Measurements from ENCODE around the gene UIMC1. TPM values are rescaled to one million over a fixed set of nuclear protein-coding genes. Genes with fewer than 3 reads are reported as not detected.

Gene UIMC1
- total and polyA plus RNA-seq, 2 of the 4 experiments (the other 2 are of a cell fraction) = 19.5 to 27.6 TPM

DNA sequence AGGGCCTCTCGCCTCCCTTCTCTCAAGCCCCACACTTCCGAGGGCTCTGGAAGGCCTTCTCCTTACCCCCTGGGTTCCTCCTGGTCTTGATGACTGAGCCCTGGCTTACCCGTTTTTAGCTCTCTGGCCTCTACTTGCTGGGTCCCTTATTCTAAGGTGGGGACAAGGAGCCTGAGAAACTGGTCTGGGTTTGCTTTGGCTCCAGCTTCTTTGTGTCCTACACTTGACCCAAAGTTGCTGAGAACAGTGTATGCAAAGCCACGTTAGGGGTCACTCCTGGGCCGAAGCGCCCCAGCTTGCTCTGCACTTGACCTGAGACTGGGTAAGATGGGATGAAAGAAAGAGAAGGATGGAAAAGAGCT, 16.7 kb upstream of the UIMC1 start:
- Histone ChIP-seq H3K14ac (replicated peaks; ENCODE audit: low read depth, low read length) (peak overlapping the region; percentile 64; the same call in 1 of the 2 replicates), H3K4ac (ENCODE audit: low read depth, low read length) (peak overlapping the region; percentile 85), H3K4me1 (ENCODE audit: control insufficient read depth, insufficient read depth, low read length) (peaks cover 9% of the 10 kb centered on the region), H3K18ac (ENCODE audit: low read depth, low read length) (peak overlapping the region; percentile 31; the same call in 1 of the 2 replicates), H3K4me3 (ENCODE audit: insufficient read depth, low read depth, low read length) (peak overlapping the region; percentile 93), H3K56ac (ENCODE audit: extremely low read depth, insufficient read depth, low read length) (peak overlapping the region; percentile 74), H2AK5ac (ENCODE audit: low read depth, low read length) (peak overlapping the region; percentile 84), H2BK20ac (ENCODE audit: low read depth, low read length) (no peak overlapping the region), H3K23ac (ENCODE audit: low read depth, low read length) (peak overlapping the region; percentile 97), H2AFZ (replicated peaks; ENCODE audit: low read length, poor library complexity) (peak overlapping the region; percentile 98), H2BK120ac (ENCODE audit: low read depth, low read length) (no peak overlapping the region), H3K36me3 (ENCODE audit: control insufficient read depth, insufficient read depth, low read length) (peaks cover 1% of the 10 kb centered on the region), H3K9ac (ENCODE audit: low read depth, low read length) (peak overlapping the region; percentile 95), H2BK5ac (ENCODE audit: low read depth, low read length, poor library complexity, severe bottlenecking) (peak overlapping the region; percentile 30), H4K20me1 (ENCODE audit: insufficient read depth, low read length) (peaks cover 5% of the 10 kb centered on the region; the same call in 1 of the 2 replicates), H2AK9ac (replicated peaks; ENCODE audit: low read depth, low read length, poor library complexity) (peak overlapping the region; percentile 95), H4K5ac (ENCODE audit: low read depth, low read length) (peak overlapping the region; percentile 68), H4K91ac (ENCODE audit: insufficient read depth, low read depth, low read length) (0 out of 2 replicates have a peak overlapping the region, but pooled peaks have one; percentile 7), H3K9me3 (ENCODE audit: control insufficient read depth, insufficient read depth, low read length) (no peaks in the 10 kb centered on the region), H3K27me3 (ENCODE audit: control insufficient read depth, insufficient read depth, low read length) (no peaks in the 10 kb centered on the region), H4K8ac (ENCODE audit: low read depth in 2 of 2, low read length in 2 of 2) (peak overlapping the region; percentile 87 to 91), H3K9me1 (ENCODE audit: insufficient read depth, low read length) (peaks cover 6% of the 10 kb centered on the region), H3K27ac (ENCODE audit: insufficient read depth, low read length) (peak overlapping the region; percentile 67), H2BK15ac (ENCODE audit: low read depth, low read length) (no peak overlapping the region), H3K4me2 (ENCODE audit: low read depth, low read length) (peak overlapping the region; percentile 99), H3K79me1 (ENCODE audit: low read depth in 1 of 2, low read length in 2 of 2) (peaks cover 23 to 47% of the 10 kb centered on the region in 2 experiments)
- no CpG with 5 or more reads among the region's 6 CpGs for WGBS, 2 experiments (ENCODE audit: extremely low coverage in 2 of 2, insufficient read length in 1 of 2)
- DNase-seq = peak; percentile 16
- TF ChIP-seq, protein P1, sequence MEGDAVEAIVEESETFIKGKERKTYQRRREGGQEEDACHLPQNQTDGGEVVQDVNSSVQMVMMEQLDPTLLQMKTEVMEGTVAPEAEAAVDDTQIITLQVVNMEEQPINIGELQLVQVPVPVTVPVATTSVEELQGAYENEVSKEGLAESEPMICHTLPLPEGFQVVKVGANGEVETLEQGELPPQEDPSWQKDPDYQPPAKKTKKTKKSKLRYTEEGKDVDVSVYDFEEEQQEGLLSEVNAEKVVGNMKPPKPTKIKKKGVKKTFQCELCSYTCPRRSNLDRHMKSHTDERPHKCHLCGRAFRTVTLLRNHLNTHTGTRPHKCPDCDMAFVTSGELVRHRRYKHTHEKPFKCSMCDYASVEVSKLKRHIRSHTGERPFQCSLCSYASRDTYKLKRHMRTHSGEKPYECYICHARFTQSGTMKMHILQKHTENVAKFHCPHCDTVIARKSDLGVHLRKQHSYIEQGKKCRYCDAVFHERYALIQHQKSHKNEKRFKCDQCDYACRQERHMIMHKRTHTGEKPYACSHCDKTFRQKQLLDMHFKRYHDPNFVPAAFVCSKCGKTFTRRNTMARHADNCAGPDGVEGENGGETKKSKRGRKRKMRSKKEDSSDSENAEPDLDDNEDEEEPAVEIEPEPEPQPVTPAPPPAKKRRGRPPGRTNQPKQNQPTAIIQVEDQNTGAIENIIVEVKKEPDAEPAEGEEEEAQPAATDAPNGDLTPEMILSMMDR (conservative IDR thresholded peaks at IDR 0.05; ENCODE audit: low read depth, low read length) = no peak
- TF ChIP-seq CEBPB (IDR thresholded peaks at IDR 0.05; ENCODE audit: low read depth, low read length) (no peak), CHD1 (IDR thresholded peaks at IDR 0.05; ENCODE audit: low read depth, low read length) (no peak), SMC3 (IDR thresholded peaks at IDR 0.05; ENCODE audit: low read depth, low read length) (no peak), FOS (IDR thresholded peaks at IDR 0.05; ENCODE audit: low read depth, low read length) (no peak), MAFK (IDR thresholded peaks at IDR 0.05; ENCODE audit: low read depth, low read length) (no peak), MXI1 (IDR thresholded peaks at IDR 0.05; ENCODE audit: borderline replicate concordance, low read depth, low read length) (no peak), RAD21 (IDR thresholded peaks at IDR 0.05; ENCODE audit: low read length) (no peak), MAZ (IDR thresholded peaks at IDR 0.05; ENCODE audit: borderline replicate concordance, low read depth, low read length) (no peak), POLR2A (IDR thresholded peaks at IDR 0.05; ENCODE audit: low read depth, low read length) (no peak), BHLHE40 (IDR thresholded peaks at IDR 0.05; ENCODE audit: low read depth, low read length) (no peak), RFX5 (IDR thresholded peaks at IDR 0.05; ENCODE audit: low read depth, low read length) (no peak)
- TF ChIP-seq, protein P2, sequence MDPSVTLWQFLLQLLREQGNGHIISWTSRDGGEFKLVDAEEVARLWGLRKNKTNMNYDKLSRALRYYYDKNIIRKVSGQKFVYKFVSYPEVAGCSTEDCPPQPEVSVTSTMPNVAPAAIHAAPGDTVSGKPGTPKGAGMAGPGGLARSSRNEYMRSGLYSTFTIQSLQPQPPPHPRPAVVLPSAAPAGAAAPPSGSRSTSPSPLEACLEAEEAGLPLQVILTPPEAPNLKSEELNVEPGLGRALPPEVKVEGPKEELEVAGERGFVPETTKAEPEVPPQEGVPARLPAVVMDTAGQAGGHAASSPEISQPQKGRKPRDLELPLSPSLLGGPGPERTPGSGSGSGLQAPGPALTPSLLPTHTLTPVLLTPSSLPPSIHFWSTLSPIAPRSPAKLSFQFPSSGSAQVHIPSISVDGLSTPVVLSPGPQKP (IDR thresholded peaks at IDR 0.05; ENCODE audit: borderline replicate concordance, low read depth, low read length) = no peak
- TF ChIP-seq, protein P3, sequence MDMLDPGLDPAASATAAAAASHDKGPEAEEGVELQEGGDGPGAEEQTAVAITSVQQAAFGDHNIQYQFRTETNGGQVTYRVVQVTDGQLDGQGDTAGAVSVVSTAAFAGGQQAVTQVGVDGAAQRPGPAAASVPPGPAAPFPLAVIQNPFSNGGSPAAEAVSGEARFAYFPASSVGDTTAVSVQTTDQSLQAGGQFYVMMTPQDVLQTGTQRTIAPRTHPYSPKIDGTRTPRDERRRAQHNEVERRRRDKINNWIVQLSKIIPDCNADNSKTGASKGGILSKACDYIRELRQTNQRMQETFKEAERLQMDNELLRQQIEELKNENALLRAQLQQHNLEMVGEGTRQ (IDR thresholded peaks at IDR 0.05; ENCODE audit: low read depth, low read length) = no peak
- dilution Hi-C loops (cut with HindIII; ENCODE audit: low sequenced_read_pairs, unreplicated experiment) = no loop called here
- ChIA-PET POLR2A (ENCODE audit: unreplicated experiment) (no interaction called here), CTCF (interaction anchor here (0.5 kb wide), 1 partner anchor 560 kb away, joined by 4 read pairs; no protein-coding TSS in a partner anchor)
- intact Hi-C loops (cut with micrococcal nuclease) = no loop called here
- ATAC-seq (ENCODE audit: low read depth) = peak; percentile 13
- no TSS peak for BruUV-seq (replicated peaks)
- in situ Hi-C loops (cut with MboI; ENCODE audit: low sequenced_read_pairs) = no loop called here

Data from IMR-90 (cell line).